GM21737 (cell line): ENCODE data around the gene ST6GAL1.
A peak's percentile ranks its signal among the peaks of the same experiment; 100 is the strongest.
"Not testable (repeated sequence)": the region's sequence is repeated elsewhere in the genome, so short reads cannot be mapped to it uniquely, and the experiment has no call there.

Source experiments
- ATAC-seq: cut with Tn5 transposase; IDR thresholded peaks from one replicate; pipeline ENCODE4 v1.9.1; 2021; ENCODE audit warnings: mild to moderate bottlenecking, moderate library complexity; ENCODE audit not compliant: unreplicated experiment

The ST6GAL1 gene

GRCh38 chr3:186991470-186991869 lies 61.1 kb downstream of the ST6GAL1 start:
- ATAC-seq: no peak

GRCh38 chr3:186992096-186992495 lies 61.8 kb downstream of the ST6GAL1 start:
- not testable (repeated sequence) for ATAC-seq

DNA sequence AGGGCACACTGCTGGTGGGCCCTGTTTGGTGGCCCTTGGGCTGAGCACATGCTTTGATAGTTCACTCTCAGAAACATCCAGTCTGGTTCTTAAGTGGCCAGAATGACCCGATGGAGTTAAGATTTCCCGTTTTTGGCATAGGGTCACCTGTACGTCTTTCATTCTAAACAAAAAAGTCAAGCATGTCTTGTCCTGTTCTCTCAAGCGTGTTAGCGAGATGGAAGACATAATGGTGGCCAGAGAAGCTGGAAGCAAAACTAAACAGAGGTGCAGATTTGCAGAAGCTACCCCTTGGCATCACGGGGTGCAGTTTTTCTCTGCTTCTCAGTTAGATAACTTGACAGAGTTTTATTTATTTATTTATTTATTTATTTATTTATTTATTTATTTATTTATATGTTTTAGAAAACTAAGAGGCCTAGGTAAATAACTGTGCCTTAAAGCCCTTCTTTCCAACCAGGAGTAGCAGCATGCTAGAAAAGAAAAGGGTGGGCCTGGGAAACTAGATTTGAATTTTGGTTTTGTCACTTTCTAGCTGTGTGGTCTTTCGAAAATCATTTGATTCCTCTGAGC lies 63.0 kb downstream of the ST6GAL1 start:
- no peak for ATAC-seq

DNA sequence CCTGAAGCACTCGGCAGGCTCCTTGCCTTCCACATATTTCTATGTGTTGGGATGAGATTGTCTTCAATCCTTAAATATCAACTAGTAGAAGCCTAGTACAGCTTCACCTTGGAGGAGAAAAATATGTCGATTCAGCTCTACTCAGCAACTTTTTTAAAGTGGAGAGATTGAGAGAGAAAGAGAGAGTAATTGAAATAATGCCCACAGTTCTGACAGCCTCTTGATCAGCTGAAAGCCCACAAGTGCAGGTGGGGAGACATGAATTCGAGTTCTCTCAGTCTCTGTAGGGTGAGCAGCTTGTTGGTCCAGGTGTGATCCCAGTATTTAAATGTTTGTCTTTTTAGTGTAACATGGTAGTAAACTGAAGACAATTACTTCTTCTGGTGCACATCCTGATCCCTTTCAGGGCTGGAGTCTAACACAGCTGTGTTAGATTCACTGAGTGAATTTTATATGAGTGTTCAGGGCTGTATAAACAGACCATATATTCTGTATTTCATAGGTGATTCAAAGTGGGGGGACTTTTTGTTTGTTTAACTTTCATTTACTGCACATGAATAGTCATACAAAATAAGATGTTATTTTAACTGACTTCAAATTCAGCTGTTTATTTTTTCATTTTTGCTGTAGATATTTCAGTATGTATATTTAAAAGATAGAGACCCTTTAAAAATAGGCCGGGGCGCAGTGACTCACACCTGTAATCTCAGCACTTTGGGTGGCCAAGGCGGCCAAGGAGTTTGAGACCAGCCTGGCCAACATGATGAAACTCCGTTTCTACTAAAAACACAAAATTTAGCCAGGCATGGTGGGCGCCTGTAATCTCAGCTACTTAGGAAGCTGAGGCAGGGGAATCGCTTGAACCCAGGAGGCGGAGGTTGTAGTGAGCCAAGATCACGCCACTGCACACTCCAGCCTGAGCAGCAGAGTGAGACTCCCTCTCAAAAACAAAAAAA lies 64.0 kb downstream of the ST6GAL1 start:
- ATAC-seq: no peak

GRCh38 chr3:186996356-186996755 lies 66.0 kb downstream of the ST6GAL1 start:
- no peak for ATAC-seq

- no peak for ATAC-seq
Observed at GRCh38 chr3:186997061-186997460, 66.7 kb downstream of the ST6GAL1 start.

- ATAC-seq: no peak
Observed at GRCh38 chr3:186997473-186997939, 67.2 kb downstream of the ST6GAL1 start.

GRCh38 chr3:186998937-186999368 lies 68.6 kb downstream of the ST6GAL1 start:
- no peak for ATAC-seq

DNA sequence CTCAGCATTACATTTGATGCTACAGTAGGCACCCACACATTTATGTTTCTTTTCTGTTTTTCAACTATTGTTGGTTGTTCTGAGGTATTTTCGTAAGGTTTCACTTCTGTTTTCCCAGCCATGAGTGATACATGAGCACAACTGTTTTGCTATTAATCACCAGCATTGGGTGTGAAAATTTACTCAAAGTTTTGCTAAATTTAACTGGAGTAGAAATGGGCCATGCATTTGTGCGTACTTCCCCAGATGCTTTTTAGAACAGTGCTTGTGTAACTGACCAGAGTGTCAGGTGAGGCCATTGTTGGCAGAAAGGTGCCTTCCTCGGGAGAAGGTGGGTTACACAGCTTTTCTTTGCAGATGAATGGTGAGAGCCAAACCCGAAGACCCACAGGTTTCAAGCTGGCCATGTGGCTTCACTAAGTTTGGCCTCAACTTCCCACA lies 70.4 kb downstream of the ST6GAL1 start:
- ATAC-seq: peak; percentile 50

- no peak for ATAC-seq
Observed at GRCh38 chr3:187002915-187003314, 72.6 kb downstream of the ST6GAL1 start.

DNA sequence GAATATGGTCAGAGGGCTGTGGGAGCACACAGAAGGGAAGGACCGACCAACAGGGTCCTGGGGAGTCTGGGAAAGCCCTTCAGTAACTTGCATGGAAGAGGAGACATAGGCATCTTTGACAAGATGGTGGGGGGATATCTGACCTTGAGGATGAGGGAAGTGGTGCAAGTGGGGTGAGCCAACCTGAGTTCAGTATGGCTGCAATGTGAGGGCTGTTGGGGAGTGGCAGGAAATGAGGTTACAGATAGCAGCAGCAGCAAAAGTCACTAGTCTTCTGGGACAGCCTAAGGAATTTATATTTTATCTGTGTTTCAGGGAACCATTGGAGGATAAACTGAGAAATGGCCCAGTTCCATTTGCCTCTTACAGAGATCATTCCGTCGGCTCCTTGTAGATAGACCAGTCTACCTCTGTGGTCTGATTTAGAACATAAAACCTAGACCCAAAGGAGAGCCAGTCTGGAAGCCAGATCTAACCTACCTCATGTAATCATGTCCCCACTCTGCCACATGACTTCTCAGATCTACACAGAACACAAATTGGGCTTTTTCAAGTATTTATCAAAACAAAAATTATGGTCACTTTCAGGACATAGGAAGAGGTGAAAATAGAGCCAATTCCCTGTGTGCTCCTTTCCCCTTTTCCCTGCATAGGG lies 75.6 kb downstream of the ST6GAL1 start:
- no peak for ATAC-seq

GRCh38 chr3:187006864-187007630 lies 76.7 kb downstream of the ST6GAL1 start:
- no peak for ATAC-seq

- ATAC-seq: not testable (repeated sequence)
Observed at GRCh38 chr3:187010382-187010781, 80.1 kb downstream of the ST6GAL1 start.

DNA sequence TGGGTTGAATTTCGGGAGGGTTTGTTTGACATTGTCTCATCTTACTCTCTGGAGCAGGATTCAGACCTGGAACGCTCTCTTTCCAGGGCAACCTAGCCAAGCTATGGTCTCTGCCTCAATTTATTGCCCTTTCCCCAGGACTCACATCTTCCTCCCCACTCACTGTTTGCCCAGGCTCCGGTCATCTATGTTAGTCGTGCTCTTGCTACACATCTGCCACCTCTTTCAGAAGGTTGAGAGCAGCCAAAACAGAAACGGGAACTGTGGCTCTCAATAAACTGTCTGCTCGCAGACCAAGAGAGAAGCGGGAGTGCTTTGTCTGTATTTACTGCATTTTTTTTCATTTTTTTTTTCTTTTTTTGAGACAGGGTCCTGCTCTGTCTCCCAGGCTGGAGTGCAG lies 81.6 kb downstream of the ST6GAL1 start:
- peak; percentile 43 for ATAC-seq

DNA sequence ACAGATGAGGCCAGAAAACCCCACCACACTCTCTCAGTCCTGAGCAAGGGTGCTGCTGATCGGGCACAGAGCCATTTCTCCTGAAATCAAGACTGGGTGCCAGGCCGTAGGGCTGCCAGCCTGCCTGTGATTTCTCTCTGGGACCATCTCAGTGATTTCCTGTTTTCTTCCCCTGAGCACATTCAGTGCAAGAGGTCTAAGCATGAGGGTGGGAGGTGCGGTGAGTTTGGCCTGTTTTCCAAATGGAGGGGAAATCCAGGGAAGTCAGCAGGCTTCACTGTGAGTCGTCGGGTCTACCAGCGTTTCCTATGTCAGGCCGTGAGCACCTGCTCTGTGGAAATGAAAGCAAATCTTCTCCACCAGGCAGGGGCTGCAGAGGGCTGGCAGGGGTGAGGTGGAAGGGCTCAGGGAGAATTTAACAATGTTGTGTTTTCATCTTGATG lies 82.3 kb downstream of the ST6GAL1 start:
- ATAC-seq: no peak

DNA sequence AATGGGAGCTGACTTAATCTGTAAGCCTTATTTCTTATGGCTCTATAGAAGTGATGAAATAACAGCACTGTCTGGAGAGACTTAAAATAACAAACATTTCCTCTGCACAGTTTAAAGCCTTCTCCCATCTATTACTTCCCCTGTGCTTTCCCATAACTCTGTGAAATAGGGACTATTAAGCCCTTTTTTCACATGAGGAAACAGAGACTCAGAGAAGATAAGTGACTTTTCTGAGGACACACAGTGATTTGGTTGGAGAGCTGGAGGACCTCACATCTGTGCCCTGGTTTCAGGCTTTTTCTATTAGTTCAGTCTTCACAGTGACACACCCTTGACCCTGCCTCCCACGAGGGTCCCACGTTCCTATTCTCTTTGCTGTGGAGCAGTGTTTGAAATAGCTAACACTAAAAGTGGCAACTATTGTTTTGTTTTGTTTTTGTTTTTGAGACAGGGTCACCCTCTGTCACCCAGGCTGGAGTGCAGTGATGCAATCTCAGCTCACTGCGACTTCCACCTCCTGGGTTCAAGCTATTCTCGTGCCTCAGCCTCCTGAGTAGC lies 82.9 kb downstream of the ST6GAL1 start:
- no peak for ATAC-seq

DNA sequence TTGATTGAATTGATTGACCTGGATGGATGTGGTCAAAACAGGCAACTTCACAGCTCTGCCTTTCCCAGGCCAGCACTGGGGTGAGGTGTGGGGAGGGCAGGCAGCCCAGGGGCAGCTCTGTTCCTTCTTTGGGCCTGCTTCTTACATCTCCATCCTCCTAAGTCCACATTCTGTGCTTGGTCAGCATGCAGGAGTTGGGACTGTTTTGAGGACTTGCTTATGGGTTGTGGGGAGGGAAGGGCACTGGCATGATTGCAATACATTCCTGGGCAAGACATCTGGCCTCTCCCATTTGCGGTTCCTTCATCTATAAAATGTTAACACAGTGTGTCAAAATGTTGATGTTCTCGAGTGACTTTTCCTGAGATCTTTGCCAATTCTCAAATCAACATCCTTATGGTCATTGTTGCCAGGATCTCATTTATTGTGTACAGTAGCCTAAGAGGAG lies 84.1 kb downstream of the ST6GAL1 start:
- ATAC-seq: no peak

- peak; percentile 53 for ATAC-seq
Observed at GRCh38 chr3:187015903-187016638, 85.7 kb downstream of the ST6GAL1 start.

DNA sequence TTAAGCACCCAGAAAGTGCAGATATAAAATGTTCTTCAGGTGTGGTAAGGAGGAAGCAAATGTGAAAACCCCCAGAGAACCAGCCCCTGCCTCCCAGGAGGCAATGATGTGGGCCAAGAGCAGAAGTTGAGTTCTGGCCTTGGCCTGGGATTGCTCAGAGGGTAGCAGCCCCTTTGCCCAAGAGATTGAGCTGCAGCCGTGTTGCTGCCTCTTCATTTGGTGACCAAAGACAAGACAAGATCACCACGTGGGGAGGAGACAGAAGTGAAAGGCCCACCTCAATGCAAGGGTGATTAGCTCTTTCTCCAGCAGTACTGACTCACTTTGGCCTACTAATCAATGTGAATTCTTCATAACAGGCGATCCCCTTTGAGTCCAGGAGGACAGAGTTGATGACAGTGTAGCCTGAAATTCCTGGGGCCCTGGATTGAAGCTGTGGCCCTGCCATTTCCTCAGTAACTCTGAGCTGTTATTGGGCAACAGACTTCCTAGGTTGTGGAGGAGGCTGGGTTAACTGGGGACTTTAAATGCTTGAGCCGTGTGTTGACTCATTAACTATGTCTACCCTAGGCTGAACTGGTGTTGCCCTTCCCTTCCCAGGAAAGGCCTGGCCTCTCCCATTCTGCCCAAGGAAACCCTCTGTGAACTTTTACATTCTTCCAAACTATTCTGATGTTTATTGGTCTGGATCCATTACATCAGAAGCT lies 86.5 kb downstream of the ST6GAL1 start:
- peak; percentile 29 for ATAC-seq
